ENCODE measurements around the gene NCOA6.

GRCh38 chr20:34705008-34705396 is 120.4 kb downstream of the NCOA6 start:
- no peak for TF ChIP-seq CTCF (IDR thresholded peaks at IDR 0.05; ENCODE audit: borderline replicate concordance, extremely low read depth, low read length, poor library complexity, severe bottlenecking)
- no peak for TF ChIP-seq EZH2 (IDR thresholded peaks at IDR 0.05; ENCODE audit: borderline replicate concordance, low read depth, low read length, severe bottlenecking)

All from DND-41 (cell line).